IMR-90 (cell line): ENCODE data around the gene SLC16A9. TPM values are rescaled to one million over a fixed set of nuclear protein-coding genes. Genes with fewer than 3 reads are reported as not detected.

Experiments
- ATAC-seq: fragments of 200-7000 bp; cut with Tn5 transposase; 2 replicates; pipeline ENCODE4 v1.9.1; 2020; ENCODE audit warnings: low read depth, mild to moderate bottlenecking, moderate library complexity
- BruUV-seq: library from RNA; stranded (reverse); fragments of 400-500 nt; replicated peaks from 2 replicates; lab custom pipeline; 2021; lab: Mats Ljungman, UMichigan
- CTCF ChIA-PET: fragments of 300-600 bp; formaldehyde crosslinking; extraction: SDS; loops from one replicate; lab custom pipeline; 2021; ENCODE audit warnings: antibody characterized with exemption; lab: Yijun Ruan, JAX
- POLR2A ChIA-PET: fragments of 300-600 bp; sonication (Branson Sonifier 250); formaldehyde crosslinking; loops from one replicate; lab custom pipeline; 2022; ENCODE audit warnings: antibody characterized with exemption; ENCODE audit not compliant: unreplicated experiment; lab: Charles Lee
- DNase-seq: peaks from one replicate; pipeline ENCODE4 v3.0.0; 2013
- H2AFZ ChIP-seq: replicated peaks from 2 replicates; pipeline ENCODE3; 2013; ENCODE audit warnings: low read length, mild to moderate bottlenecking; ENCODE audit not compliant: poor library complexity
- H2AK5ac ChIP-seq: 2 replicates; pipeline ENCODE4 v1.6.1; 2013; ENCODE audit warnings: low read depth, low read length, inconsistent platforms
- H2AK9ac ChIP-seq: replicated peaks from 2 replicates; pipeline ENCODE3; 2013; ENCODE audit warnings: mild to moderate bottlenecking, low read depth, low read length, moderate library complexity; ENCODE audit not compliant: poor library complexity
- H2BK120ac ChIP-seq: 2 replicates; pipeline ENCODE4 v1.6.1; 2013; ENCODE audit warnings: low read depth, low read length, inconsistent platforms
- H2BK15ac ChIP-seq: 3 replicates; pipeline ENCODE4 v1.6.1; 2013; ENCODE audit warnings: low read depth, low read length, inconsistent platforms
- H2BK20ac ChIP-seq: 2 replicates; pipeline ENCODE4 v1.6.1; 2013; ENCODE audit warnings: low read depth, mild to moderate bottlenecking, inconsistent platforms, low read length, moderate library complexity
- H2BK5ac ChIP-seq: 2 replicates; pipeline ENCODE4 v1.6.1; 2013; ENCODE audit warnings: mild to moderate bottlenecking, low read depth, low read length, inconsistent platforms; ENCODE audit not compliant: poor library complexity, severe bottlenecking
- H3K14ac ChIP-seq: replicated peaks from 2 replicates; pipeline ENCODE4 v1.6.1; 2013; ENCODE audit warnings: low read depth, low read length, inconsistent platforms
- H3K18ac ChIP-seq: 2 replicates; pipeline ENCODE4 v1.6.1; 2013; ENCODE audit warnings: low read depth, low read length, control low read depth
- H3K23ac ChIP-seq: 2 replicates; pipeline ENCODE4 v1.6.1; 2013; ENCODE audit warnings: low read depth, low read length, inconsistent platforms
- H3K27ac ChIP-seq: 2 replicates; pipeline ENCODE4 v1.5.1; 2013; ENCODE audit warnings: mild to moderate bottlenecking, control low read depth, low read length; ENCODE audit not compliant: insufficient read depth
- H3K27me3 ChIP-seq: 2 replicates; pipeline ENCODE4 v1.6.1; 2013; ENCODE audit warnings: low read length; ENCODE audit not compliant: control insufficient read depth, insufficient read depth
- H3K36me3 ChIP-seq: 2 replicates; pipeline ENCODE4 v1.6.1; 2013; ENCODE audit warnings: low read length, mixed read lengths; ENCODE audit not compliant: control insufficient read depth, insufficient read depth
- H3K4ac ChIP-seq: 2 replicates; pipeline ENCODE4 v1.6.1; 2013; ENCODE audit warnings: low read depth, low read length, inconsistent platforms
- H3K4me1 ChIP-seq: 2 replicates; pipeline ENCODE4 v1.6.1; 2013; ENCODE audit warnings: low read length, mixed read lengths; ENCODE audit not compliant: control insufficient read depth, insufficient read depth
- H3K4me2 ChIP-seq: 2 replicates; pipeline ENCODE4 v1.6.1; 2013; ENCODE audit warnings: low read depth, mild to moderate bottlenecking, control low read depth, low read length, moderate library complexity
- H3K4me3 ChIP-seq: 2 replicates; pipeline ENCODE4 v1.5.1; 2013; ENCODE audit warnings: low read depth, mild to moderate bottlenecking, control low read depth, low read length, moderate library complexity; ENCODE audit not compliant: insufficient read depth
- H3K56ac ChIP-seq: 2 replicates; pipeline ENCODE4 v1.6.1; 2013; ENCODE audit warnings: low read length, inconsistent platforms; ENCODE audit not compliant: insufficient read depth; ENCODE audit errors: extremely low read depth
- H3K79me1 ChIP-seq, 2 experiments: 2 replicates each; pipeline ENCODE4 v1.6.1; 2013; ENCODE audit warnings: low read length in 2 of 2, inconsistent platforms in 1 of 2, low read depth in 1 of 2
- H3K9ac ChIP-seq: 2 replicates; pipeline ENCODE4 v1.6.1; 2013; ENCODE audit warnings: low read depth, low read length, control low read depth
- H3K9me1 ChIP-seq: 2 replicates; pipeline ENCODE4 v1.6.1; 2013; ENCODE audit warnings: low read length, inconsistent platforms; ENCODE audit not compliant: insufficient read depth
- H3K9me3 ChIP-seq: 2 replicates; pipeline ENCODE4 v1.6.1; 2013; ENCODE audit warnings: low read length; ENCODE audit not compliant: control insufficient read depth, insufficient read depth
- H4K20me1 ChIP-seq: 2 replicates; pipeline ENCODE4 v1.6.1; 2013; ENCODE audit warnings: low read length, inconsistent platforms; ENCODE audit not compliant: insufficient read depth
- H4K5ac ChIP-seq: 2 replicates; pipeline ENCODE4 v1.6.1; 2013; ENCODE audit warnings: mild to moderate bottlenecking, low read depth, low read length, control low read depth
- H4K8ac ChIP-seq, 2 experiments: 2 replicates each; pipeline ENCODE4 v1.6.1; 2013; ENCODE audit warnings: low read depth in 2 of 2, low read length in 2 of 2, control low read depth in 1 of 2, inconsistent platforms in 1 of 2
- H4K91ac ChIP-seq: 2 replicates; pipeline ENCODE4 v1.6.1; 2013; ENCODE audit warnings: low read depth, low read length, inconsistent platforms; ENCODE audit not compliant: insufficient read depth
- BHLHE40 ChIP-seq: fragments of 150-350 bp; IDR thresholded peaks from 2 replicates; pipeline ENCODE4 v1.6.1; 2016; ENCODE audit warnings: mild to moderate bottlenecking, low read depth, low read length
- CEBPB ChIP-seq: IDR thresholded peaks from 2 replicates; pipeline ENCODE4 v1.6.1; 2012; ENCODE audit warnings: low read depth, low read length, improper control_type of control experiment
- CHD1 ChIP-seq: IDR thresholded peaks from 2 replicates; pipeline ENCODE4 v1.6.1; 2012; ENCODE audit warnings: low read depth, low read length, improper control_type of control experiment
- CTCF ChIP-seq: conservative IDR thresholded peaks from 2 replicates; pipeline ENCODE4 v1.5.1; 2012; ENCODE audit warnings: mild to moderate bottlenecking, low read depth, low read length, improper control_type of control experiment
- ELK1 ChIP-seq: fragments of 150-350 bp; IDR thresholded peaks from 2 replicates; pipeline ENCODE4 v1.6.1; 2016; ENCODE audit warnings: low read depth, mild to moderate bottlenecking, low read length, moderate library complexity, borderline replicate concordance
- FOS ChIP-seq: fragments of 150-350 bp; IDR thresholded peaks from 2 replicates; pipeline ENCODE4 v1.6.1; 2016; ENCODE audit warnings: low read depth, low read length
- MAFK ChIP-seq: IDR thresholded peaks from 2 replicates; pipeline ENCODE4 v1.6.1; 2012; ENCODE audit warnings: low read depth, low read length, improper control_type of control experiment
- MAZ ChIP-seq: IDR thresholded peaks from 2 replicates; pipeline ENCODE4 v1.6.1; 2012; ENCODE audit warnings: low read depth, mild to moderate bottlenecking, low read length, improper control_type of control experiment, moderate library complexity, borderline replicate concordance
- MXI1 ChIP-seq: IDR thresholded peaks from 2 replicates; pipeline ENCODE4 v1.6.1; 2012; ENCODE audit warnings: low read depth, mild to moderate bottlenecking, low read length, moderate library complexity, borderline replicate concordance
- NFE2L2 ChIP-seq: fragments of 150-350 bp; IDR thresholded peaks from 2 replicates; pipeline ENCODE4 v1.6.1; 2016; ENCODE audit warnings: low read depth, mild to moderate bottlenecking, low read length
- POLR2A ChIP-seq: IDR thresholded peaks from 2 replicates; pipeline ENCODE4 v1.6.1; 2012; ENCODE audit warnings: mild to moderate bottlenecking, low read depth, low read length
- RAD21 ChIP-seq: IDR thresholded peaks from 2 replicates; pipeline ENCODE4 v1.6.1; 2012; ENCODE audit warnings: low read length, improper control_type of control experiment
- RCOR1 ChIP-seq: IDR thresholded peaks from 2 replicates; pipeline ENCODE4 v1.6.1; 2012; ENCODE audit warnings: mild to moderate bottlenecking, low read length, improper control_type of control experiment; ENCODE audit not compliant: insufficient replicate concordance
- RFX5 ChIP-seq: IDR thresholded peaks from 2 replicates; pipeline ENCODE4 v1.8.0; 2012; ENCODE audit warnings: low read depth, mild to moderate bottlenecking, low read length, moderate library complexity
- SMC3 ChIP-seq: fragments of 150-350 bp; IDR thresholded peaks from 2 replicates; pipeline ENCODE4 v1.6.1; 2016; ENCODE audit warnings: low read depth, mild to moderate bottlenecking, antibody characterized with exemption, low read length, moderate library complexity
- WGBS, 2 experiments: methylation state at CpG; one replicate each; pipeline versions ENCODE4 v1.1.5 to v1.1.7; 2013; ENCODE audit warnings: missing lambda C conversion rate in 2 of 2; ENCODE audit not compliant: insufficient read length in 1 of 2; ENCODE audit errors: extremely low coverage in 2 of 2; 5-methylcytosine and 5-hydroxymethylcytosine counted together
- dilution Hi-C: fragments of 300-500 bp; cut with HindIII; formaldehyde crosslinking; loops from one replicate; pipeline ENCODE4 v1.14.3; 2018; ENCODE audit warnings: low sequenced_read_pairs; ENCODE audit not compliant: unreplicated experiment
- in situ Hi-C: fragments of 300-500 bp; cut with MboI; formaldehyde crosslinking; loops from 3 replicates; pipeline ENCODE4 v1.14.3; 2019; ENCODE audit warnings: low sequenced_read_pairs, inconsistent platforms, mixed read lengths
- intact Hi-C: fragments of 100-400 bp; cut with micrococcal nuclease; formaldehyde crosslinking; loops from 2 replicates; pipeline ENCODE4 v1.10.0; 2022
- polyA plus RNA-seq, 3 experiments: library from polyadenylated mRNA; depleted of rRNA; stranded (reverse); fragments of >200 nt; gene quantifications; 2 replicates each; pipeline ENCODE4 v1.2.3, GENCODE V29; 2012; ENCODE audit warnings: low replicate concordance in 1 of 3
- total RNA-seq: library from RNA; depleted of rRNA; stranded (reverse); fragments of >200 nt; gene quantifications from 2 replicates; pipeline ENCODE4 v1.2.3, GENCODE V29; 2012
- TF ChIP-seq, protein P1 (sequence below): fragments of 150-350 bp; IDR thresholded peaks from 2 replicates; pipeline ENCODE4 v1.6.1; 2017; ENCODE audit warnings: mild to moderate bottlenecking, antibody characterized with exemption, low read length, low read depth

SLC16A9 gene
- total and polyA plus RNA-seq, 2 of the 4 experiments (the other 2 are of a cell fraction): 0.18 to 0.26 TPM

DNA sequence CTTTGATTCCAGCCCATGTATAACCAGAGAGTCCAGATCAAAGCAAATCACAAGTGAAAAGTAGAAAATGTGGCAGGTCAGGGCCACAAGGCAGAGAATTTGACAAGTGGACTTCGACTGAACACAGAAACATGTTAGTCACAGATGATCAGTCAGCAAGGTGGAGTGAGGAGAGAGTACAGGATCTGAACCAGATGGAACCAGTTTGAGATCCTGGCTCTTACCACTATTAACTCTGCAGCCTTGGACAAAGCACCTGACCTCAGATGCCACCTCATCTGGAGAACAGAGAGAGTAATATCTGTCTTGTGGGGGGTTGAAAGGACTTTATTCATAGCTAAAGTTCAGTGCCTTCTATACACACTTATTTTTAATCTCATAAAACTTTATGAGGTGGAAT lies 39.2 kb upstream of the SLC16A9 start:
- Histone ChIP-seq H3K18ac (no peak overlapping the region), H4K8ac (no peak overlapping the region), H3K9ac (no peak overlapping the region), H2BK15ac (no peak overlapping the region), H3K23ac (no peak overlapping the region), H2BK20ac (no peak overlapping the region), H3K14ac (no peak overlapping the region), H3K9me3 (no peaks in the 10 kb centered on the region), H2AK5ac (no peak overlapping the region), H3K56ac (no peak overlapping the region), H3K4ac (no peak overlapping the region), H2AK9ac (no peak overlapping the region), H3K4me1 (no peaks in the 10 kb centered on the region), H4K5ac (no peak overlapping the region), H4K20me1 (no peaks in the 10 kb centered on the region), H3K36me3 (no peaks in the 10 kb centered on the region), H3K27me3 (peaks cover 7% of the 10 kb centered on the region; the same call in 1 of the 2 replicates), H3K79me1 (no peaks in the 10 kb centered on the region), H2BK5ac (no peak overlapping the region), H3K4me3 (no peak overlapping the region), H3K9me1 (no peaks in the 10 kb centered on the region), H3K27ac (no peak overlapping the region), H3K4me2 (no peak overlapping the region), H4K91ac (no peak overlapping the region), H2BK120ac (no peak overlapping the region), H2AFZ (no peak overlapping the region)
- in situ Hi-C loops: no loop called here
- dilution Hi-C loops: no loop called here
- no CpG with 5 or more reads among the region's 1 CpG for WGBS, 2 experiments
- ATAC-seq: no peak
- ChIA-PET POLR2A (no interaction called here), CTCF (no interaction called here)
- TF ChIP-seq SMC3 (no peak), MAFK (no peak), RAD21 (no peak), BHLHE40 (no peak), CEBPB (no peak), RCOR1 (no peak), CHD1 (no peak), RFX5 (no peak), FOS (no peak), MAZ (no peak), POLR2A (no peak), CTCF (no peak), ELK1 (no peak), MXI1 (no peak), NFE2L2 (no peak)
- TF ChIP-seq, protein P1, sequence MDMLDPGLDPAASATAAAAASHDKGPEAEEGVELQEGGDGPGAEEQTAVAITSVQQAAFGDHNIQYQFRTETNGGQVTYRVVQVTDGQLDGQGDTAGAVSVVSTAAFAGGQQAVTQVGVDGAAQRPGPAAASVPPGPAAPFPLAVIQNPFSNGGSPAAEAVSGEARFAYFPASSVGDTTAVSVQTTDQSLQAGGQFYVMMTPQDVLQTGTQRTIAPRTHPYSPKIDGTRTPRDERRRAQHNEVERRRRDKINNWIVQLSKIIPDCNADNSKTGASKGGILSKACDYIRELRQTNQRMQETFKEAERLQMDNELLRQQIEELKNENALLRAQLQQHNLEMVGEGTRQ: no peak
- BruUV-seq: no TSS peak
- no peak for DNase-seq
- intact Hi-C loops: no loop called here
